ENCODE results near the gene DNAL1.
A peak's percentile ranks its signal among the peaks of the same experiment; 100 is the strongest.

The DNAL1 gene

DNA sequence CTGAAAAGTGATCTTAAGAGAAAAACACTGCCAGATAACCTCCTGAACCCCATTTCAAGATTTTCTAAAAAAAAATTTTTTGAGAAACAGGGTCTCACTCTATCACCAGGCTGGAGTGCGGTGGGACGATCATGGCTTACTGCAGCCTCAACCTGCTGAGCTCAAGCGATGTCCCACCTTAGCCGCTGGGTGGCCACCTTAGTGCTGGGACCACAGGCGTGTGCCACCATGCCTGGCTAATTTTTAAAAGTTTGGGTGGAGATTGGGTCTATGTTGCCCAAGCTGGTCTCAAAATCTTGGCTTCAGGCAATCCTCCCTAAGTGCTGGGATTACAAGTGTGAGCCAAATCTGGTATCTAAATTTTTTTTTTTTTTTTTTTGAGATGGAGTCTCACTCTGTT, 66.0 kb downstream of the DNAL1 start:
- ChIA-PET CTCF (interaction anchor here (0.6 kb wide), 2 partner anchors 54 to 159 kb away, joined by 3 read pairs; no protein-coding TSS in a partner anchor), POLR2A (no interaction called here)
- DNase-seq (ENCODE audit: extremely low spot score): no peak
- TF ChIP-seq HDGF (IDR thresholded peaks at IDR 0.05; ENCODE audit: borderline replicate concordance): no peak

DNA sequence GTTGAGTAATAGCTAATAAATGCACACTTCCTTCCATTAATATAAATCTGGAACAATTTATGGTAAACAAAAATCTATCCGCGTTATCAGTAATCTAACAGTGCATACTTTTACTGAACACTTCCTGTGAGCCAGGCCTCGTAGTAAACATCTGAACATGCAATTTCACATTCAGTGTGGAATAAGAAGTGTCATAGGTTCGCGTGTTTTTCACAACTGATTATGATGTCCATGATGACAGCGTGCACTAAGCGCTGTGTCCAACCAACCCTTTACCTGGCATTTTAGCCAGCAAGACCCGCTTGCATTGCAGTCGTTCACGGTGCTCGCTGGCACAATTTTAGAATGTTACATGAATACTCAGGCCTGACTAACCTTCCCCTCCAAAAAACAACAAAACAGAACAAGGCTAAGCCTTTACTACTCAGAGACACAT, 67.3 kb downstream of the DNAL1 start:
- TF ChIP-seq LEF1 (IDR thresholded peaks at IDR 0.05; ENCODE audit: borderline replicate concordance) (no peak), NFRKB (IDR thresholded peaks at IDR 0.05) (no peak)
- TF ChIP-seq, protein P1, sequence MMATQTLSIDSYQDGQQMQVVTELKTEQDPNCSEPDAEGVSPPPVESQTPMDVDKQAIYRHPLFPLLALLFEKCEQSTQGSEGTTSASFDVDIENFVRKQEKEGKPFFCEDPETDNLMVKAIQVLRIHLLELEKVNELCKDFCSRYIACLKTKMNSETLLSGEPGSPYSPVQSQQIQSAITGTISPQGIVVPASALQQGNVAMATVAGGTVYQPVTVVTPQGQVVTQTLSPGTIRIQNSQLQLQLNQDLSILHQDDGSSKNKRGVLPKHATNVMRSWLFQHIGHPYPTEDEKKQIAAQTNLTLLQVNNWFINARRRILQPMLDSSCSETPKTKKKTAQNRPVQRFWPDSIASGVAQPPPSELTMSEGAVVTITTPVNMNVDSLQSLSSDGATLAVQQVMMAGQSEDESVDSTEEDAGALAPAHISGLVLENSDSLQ (IDR thresholded peaks at IDR 0.05): 0 out of 2 replicates have a peak, but pooled peaks have one; percentile 23
- DNase-seq (ENCODE audit: extremely low spot score): no peak
- CTCF ChIA-PET: interaction anchor here (1.6 kb wide), 1 partner anchor 16 kb away, joined by 6 read pairs; no protein-coding TSS in a partner anchor
- POLR2A ChIA-PET: interaction anchor here (0.8 to 2.1 kb wide), 6 partner anchors 12 to 180 kb away, joined by 3 to 9 read pairs (median 4); partner anchors contain the start of genes PTGR2 and ZNF410

- TF ChIP-seq, protein P1 (IDR thresholded peaks at IDR 0.05): no peak
- no peak for DNase-seq (ENCODE audit: extremely low spot score)
- POLR2A ChIA-PET: interaction anchor here (0.7 to 2.1 kb wide), 10 partner anchors 11 to 316 kb away, joined by 3 to 9 read pairs (median 3); partner anchors contain the start of genes PTGR2 and ZNF410
- CTCF ChIA-PET: interaction anchor here (0.6 to 1.6 kb wide), 4 partner anchors 16 to 113 kb away, joined by 3 to 6 read pairs (median 4); no protein-coding TSS in a partner anchor
Measured at GRCh38 chr14:73712540-73713180, 67.9 kb downstream of the DNAL1 start.

DNA sequence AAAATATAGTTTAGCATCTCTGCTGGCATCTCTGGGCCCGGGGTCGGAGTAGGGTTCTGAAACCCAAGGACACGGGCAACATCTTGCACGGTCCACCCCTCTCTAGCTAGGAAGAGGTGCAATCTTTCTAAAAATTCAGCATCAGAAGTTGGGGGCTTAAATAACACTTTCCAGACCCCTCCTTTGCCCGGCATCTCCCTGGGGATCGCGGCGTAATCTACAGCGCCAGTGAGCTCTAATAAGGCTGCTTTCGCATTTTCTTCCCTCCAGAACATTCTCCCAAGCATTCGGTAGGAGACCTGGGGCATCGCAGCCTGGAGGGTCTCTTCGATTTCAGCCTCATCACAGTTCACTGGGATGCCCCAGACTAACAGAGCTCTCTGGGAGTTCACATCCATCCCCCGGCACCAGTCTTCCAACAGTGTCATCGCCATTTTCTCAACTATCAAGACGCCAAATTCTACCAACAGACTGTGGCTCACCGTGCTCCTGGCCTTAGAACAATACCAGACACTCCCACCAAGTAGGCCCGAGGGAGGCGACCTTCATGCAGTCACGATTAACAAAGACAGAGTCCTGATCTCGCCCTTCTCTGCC, 68.5 kb downstream of the DNAL1 start:
- DNase-seq (ENCODE audit: extremely low spot score): no peak
- ChIA-PET CTCF (interaction anchor here (0.6 to 0.9 kb wide), 3 partner anchors 16 to 112 kb away, joined by 3 to 4 read pairs (median 3); no protein-coding TSS in a partner anchor), POLR2A (interaction anchor here (0.6 to 2.1 kb wide), 14 partner anchors 10 to 317 kb away, joined by 3 to 9 read pairs (median 3); partner anchors contain the start of genes PTGR2 and ZNF410)
- TF ChIP-seq FOXA1 (IDR thresholded peaks at IDR 0.05) (no peak), NFRKB (IDR thresholded peaks at IDR 0.05) (no peak), ARNT (IDR thresholded peaks at IDR 0.05) (no peak), L3MBTL2 (conservative IDR thresholded peaks at IDR 0.05) (0 out of 2 replicates have a peak, but pooled peaks have one; percentile 62)
- TF ChIP-seq, protein P1 (IDR thresholded peaks at IDR 0.05): no peak

DNA sequence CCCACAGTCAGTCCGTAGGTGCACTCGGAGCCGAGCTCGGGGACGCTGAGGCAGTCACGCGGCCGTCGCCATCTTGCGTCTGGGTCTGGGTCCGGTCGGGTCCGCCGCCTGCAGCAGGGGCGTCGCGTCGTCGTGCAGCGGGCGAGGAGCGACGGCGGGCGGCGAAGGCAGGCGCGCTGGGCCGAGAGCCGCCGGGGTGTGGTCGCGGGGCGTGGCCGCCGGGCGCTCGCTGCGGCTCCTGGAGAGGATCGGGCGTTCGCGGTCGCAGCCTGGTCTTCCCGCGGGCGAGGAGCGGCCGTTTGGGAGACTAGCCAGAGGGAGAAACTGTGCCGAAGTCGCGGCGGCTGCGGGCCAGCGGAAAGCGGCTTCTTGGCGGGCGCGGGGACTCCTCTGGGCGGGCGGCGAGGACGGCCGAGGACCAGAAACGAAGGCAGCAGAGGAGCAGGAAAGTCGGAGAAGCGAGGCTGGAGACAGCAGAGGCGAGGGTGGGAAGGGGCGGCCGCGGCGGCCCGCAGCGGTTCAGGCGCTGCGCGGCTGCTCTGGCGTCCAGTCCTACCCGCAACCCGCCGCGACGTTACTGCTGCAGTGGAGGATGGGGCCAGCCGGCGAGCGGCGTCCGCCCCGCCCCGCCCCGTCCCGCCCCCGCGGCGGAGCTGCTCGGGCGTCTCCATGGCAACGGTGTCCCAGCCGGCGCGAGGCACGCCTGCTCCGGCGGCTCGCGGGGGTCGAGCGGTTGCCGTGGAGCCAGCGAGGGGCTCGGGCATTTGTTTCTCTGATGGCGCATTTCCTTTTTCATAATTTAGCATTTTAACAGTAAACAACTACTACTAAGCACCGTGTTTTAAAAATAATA, 69.2 kb downstream of the DNAL1 start, which contains the start of gene PNMA1:
TSS of gene PNMA1 (minus strand) at position 582 of the 853 bp plus-strand sequence. CDS start 745 bp downstream, outside the sequence.
- ChIA-PET CTCF (interaction anchor here (0.9 kb wide), 1 partner anchor 112 kb away, joined by 3 read pairs; no protein-coding TSS in a partner anchor), POLR2A (interaction anchor here (0.6 to 1.5 kb wide), 9 partner anchors 27 to 318 kb away, joined by 3 to 5 read pairs (median 3); no protein-coding TSS in a partner anchor)
- peak; percentile 96 for DNase-seq (ENCODE audit: extremely low spot score)
- TF ChIP-seq ELF4 (IDR thresholded peaks at IDR 0.05) (no peak), NFRKB (IDR thresholded peaks at IDR 0.05) (no peak), CTBP1 (IDR thresholded peaks at IDR 0.05; ENCODE audit: borderline replicate concordance) (no peak), BHLHE40 (IDR thresholded peaks at IDR 0.05; ENCODE audit: borderline replicate concordance) (no peak), TARDBP (IDR thresholded peaks at IDR 0.05) (no peak), FOXM1 (IDR thresholded peaks at IDR 0.05; ENCODE audit: borderline replicate concordance) (no peak; the same call in 1 of the 2 replicates), ARNT (IDR thresholded peaks at IDR 0.05) (no peak), SUZ12 (IDR thresholded peaks at IDR 0.05) (no peak), LEF1 (IDR thresholded peaks at IDR 0.05; ENCODE audit: borderline replicate concordance) (0 out of 2 replicates have a peak, but pooled peaks have one; percentile 14)

DNA sequence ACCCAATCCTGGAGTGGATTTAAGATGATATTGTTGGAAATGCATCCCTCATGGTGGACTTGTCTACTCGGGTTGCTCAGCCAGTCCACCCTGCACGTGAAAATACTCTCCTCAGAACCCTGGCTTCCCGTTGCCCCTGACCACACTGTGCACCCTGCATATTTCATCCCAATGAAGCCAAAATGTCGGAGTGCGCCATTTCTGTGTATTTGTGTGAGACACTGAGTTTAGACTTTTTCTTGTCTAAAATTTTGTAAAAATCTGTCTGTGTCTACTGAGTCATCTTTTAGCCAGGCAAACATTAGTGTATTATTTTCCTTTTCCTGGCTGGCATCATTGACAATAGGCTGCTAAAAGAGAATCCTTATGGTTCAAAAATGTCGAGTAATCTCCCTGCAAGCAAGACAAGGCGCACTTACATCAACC, 69.9 kb downstream of the DNAL1 start:
- ChIA-PET POLR2A (interaction anchor here (1.0 kb wide), 1 partner anchor 69 kb away, joined by 3 read pairs; no protein-coding TSS in a partner anchor), CTCF (interaction anchor here (1.8 kb wide), 1 partner anchor 14 kb away, joined by 7 read pairs; no protein-coding TSS in a partner anchor)
- DNase-seq (ENCODE audit: extremely low spot score): no peak
- TF ChIP-seq ZNF384 (IDR thresholded peaks at IDR 0.05) (no peak), ARNT (IDR thresholded peaks at IDR 0.05) (no peak), FOXM1 (IDR thresholded peaks at IDR 0.05; ENCODE audit: borderline replicate concordance) (no peak), ELF4 (IDR thresholded peaks at IDR 0.05) (no peak), SP1 (IDR thresholded peaks at IDR 0.05) (no peak), NFRKB (IDR thresholded peaks at IDR 0.05) (no peak), CTBP1 (IDR thresholded peaks at IDR 0.05; ENCODE audit: borderline replicate concordance) (no peak), TARDBP (IDR thresholded peaks at IDR 0.05) (no peak), HDGF (IDR thresholded peaks at IDR 0.05; ENCODE audit: borderline replicate concordance) (no peak)
